Peyer's patch (tissue), 4 donors: Measurements from ENCODE around the gene MAST4.

Source experiments
- POLR2A ChIP-seq, 2 donors: fragments of 450-650 bp; IDR thresholded peaks; one replicate each; pipeline ENCODE4 v1.5.1; 2017; ENCODE audit warnings: antibody characterized with exemption in 2 of 2, mild to moderate bottlenecking in 2 of 2, moderate library complexity in 2 of 2
- TF ChIP-seq, protein P1 (sequence below), 6 experiments: fragments of 450-650 bp in 4 of 6; fragments of 200-600 bp in 2 of 6; sonication (generic) in 1 of 6; IDR thresholded peaks; one replicate each; pipeline ENCODE4 v1.5.1; 2017 to 2019; ENCODE audit warnings: antibody characterized with exemption in 6 of 6, mild to moderate bottlenecking in 3 of 6, moderate library complexity in 1 of 6

DNA sequence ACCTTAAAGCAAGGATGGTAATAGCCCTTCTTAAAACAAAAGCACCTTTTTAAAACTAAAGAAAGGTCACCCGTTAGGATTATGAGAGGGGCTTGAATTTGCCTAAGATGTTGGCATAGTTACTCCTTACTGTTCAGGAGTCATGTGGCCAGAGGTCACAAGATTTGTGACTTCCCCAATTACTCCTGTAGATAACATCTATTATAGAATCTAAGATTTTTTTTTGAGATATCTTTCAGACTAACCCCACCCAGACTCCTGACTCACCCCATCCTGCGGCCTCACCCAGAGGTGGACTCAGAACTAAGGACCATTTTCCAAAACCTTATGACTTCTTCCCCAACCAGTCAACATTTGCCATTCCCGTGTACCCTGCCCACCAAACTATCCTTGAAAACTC, 598.0 kb downstream of the MAST4 start:
- no peak for TF ChIP-seq POLR2A (IDR thresholded peaks at IDR 0.05)
- TF ChIP-seq, protein P1, sequence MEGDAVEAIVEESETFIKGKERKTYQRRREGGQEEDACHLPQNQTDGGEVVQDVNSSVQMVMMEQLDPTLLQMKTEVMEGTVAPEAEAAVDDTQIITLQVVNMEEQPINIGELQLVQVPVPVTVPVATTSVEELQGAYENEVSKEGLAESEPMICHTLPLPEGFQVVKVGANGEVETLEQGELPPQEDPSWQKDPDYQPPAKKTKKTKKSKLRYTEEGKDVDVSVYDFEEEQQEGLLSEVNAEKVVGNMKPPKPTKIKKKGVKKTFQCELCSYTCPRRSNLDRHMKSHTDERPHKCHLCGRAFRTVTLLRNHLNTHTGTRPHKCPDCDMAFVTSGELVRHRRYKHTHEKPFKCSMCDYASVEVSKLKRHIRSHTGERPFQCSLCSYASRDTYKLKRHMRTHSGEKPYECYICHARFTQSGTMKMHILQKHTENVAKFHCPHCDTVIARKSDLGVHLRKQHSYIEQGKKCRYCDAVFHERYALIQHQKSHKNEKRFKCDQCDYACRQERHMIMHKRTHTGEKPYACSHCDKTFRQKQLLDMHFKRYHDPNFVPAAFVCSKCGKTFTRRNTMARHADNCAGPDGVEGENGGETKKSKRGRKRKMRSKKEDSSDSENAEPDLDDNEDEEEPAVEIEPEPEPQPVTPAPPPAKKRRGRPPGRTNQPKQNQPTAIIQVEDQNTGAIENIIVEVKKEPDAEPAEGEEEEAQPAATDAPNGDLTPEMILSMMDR (IDR thresholded peaks at IDR 0.05) = no peak
